ENCODE measurements around the gene SH3GL2.

- TF ChIP-seq POLR2A (IDR thresholded peaks at IDR 0.05; ENCODE audit: low read depth, low read length) (no peak), CTCF (IDR thresholded peaks at IDR 0.05; ENCODE audit: extremely low read depth in 1 of 2, insufficient read depth in 1 of 2, low read depth in 1 of 2, low read length in 2 of 2) (no peak), EZH2 (IDR thresholded peaks at IDR 0.05; ENCODE audit: borderline replicate concordance, low read depth, low read length, severe bottlenecking) (no peak), MAX (IDR thresholded peaks at IDR 0.05; ENCODE audit: insufficient read depth, insufficient read length) (no peak), GATA2 (IDR thresholded peaks at IDR 0.05; ENCODE audit: insufficient read depth, insufficient read length, low read depth, low read length) (no peak), MYC (IDR thresholded peaks at IDR 0.05; ENCODE audit: low read depth, low read length) (no peak), JUN (IDR thresholded peaks at IDR 0.05; ENCODE audit: borderline replicate concordance, insufficient read depth, insufficient read length, low read depth) (no peak)
Observed at GRCh38 chr9:17614250-17614649, 35.4 kb downstream of the SH3GL2 start.
